ENCODE results near the gene NXPE3.

The NXPE3 gene

DNA sequence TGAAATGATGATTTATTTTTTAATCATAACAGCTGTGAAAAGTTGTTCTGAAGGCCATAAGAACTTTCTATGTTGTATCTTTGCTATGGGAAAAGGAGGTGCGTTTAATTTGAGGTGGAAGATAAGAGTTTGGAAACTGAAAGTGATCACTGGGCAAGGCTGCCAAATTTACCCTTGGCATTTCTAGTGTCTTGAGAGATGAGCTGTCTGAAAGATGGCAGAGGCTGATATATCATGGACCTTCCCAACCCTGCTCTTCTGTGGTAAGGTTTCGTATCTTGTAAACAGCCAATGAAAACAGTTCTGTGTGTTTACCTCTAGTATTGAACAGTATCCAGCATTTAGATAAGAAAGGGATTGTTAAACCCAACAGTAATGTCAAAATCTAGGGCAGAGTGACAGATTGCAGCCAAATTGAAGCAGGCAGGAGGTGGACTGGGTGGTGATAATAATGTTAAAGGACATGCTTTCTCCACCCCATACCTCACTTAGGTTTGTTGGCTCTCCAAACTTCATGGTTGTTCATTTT, 54.5 kb downstream of the NXPE3 start:
- no peaks in the 10 kb centered on the region for H3K9me3 ChIP-seq (replicated peaks; ENCODE audit: insufficient read depth, low read length)
- H3K4me1 ChIP-seq (ENCODE audit: low read length): peaks cover 29% of the 10 kb centered on the region
- H2AFZ ChIP-seq (ENCODE audit: low read length): no peak overlapping the region
- no peak overlapping the region for H3K4me3 ChIP-seq (ENCODE audit: low read length)
- no peak overlapping the region for H3K9ac ChIP-seq (ENCODE audit: low read length)
- H3K4me2 ChIP-seq (ENCODE audit: low read depth, low read length): peak overlapping the region; percentile 12; the same call in 1 of the 2 replicates
- no peak overlapping the region for H3K27ac ChIP-seq (ENCODE audit: low read length)
- DNase-seq: peak; percentile 39
- peaks cover under 1% of the 10 kb centered on the region for H3F3A ChIP-seq (ENCODE audit: insufficient read depth, low read length)
- H3K36me3 ChIP-seq (replicated peaks; ENCODE audit: insufficient read depth, low read length): no peaks in the 10 kb centered on the region
- H4K20me1 ChIP-seq (ENCODE audit: insufficient read depth, low read length): no peaks in the 10 kb centered on the region
- peaks cover 11% of the 10 kb centered on the region for H3K79me2 ChIP-seq (ENCODE audit: low read length)
- H3K9me2 ChIP-seq (replicated peaks; ENCODE audit: insufficient read depth, low read length): no peaks in the 10 kb centered on the region
- H3K27me3 ChIP-seq (replicated peaks; ENCODE audit: insufficient read depth, low read length): no peaks in the 10 kb centered on the region
- TF ChIP-seq CTCF (IDR thresholded peaks at IDR 0.05; ENCODE audit: low read length): no peak
- no peak for TF ChIP-seq EZH2phosphoT487 (IDR thresholded peaks at IDR 0.05; ENCODE audit: low read length)
- TF ChIP-seq EZH2 (optimal IDR thresholded peaks at IDR 0.05; ENCODE audit: low read depth, low read length): no peak

GRCh38 chr3:101835676-101836075, 56.7 kb downstream of the NXPE3 start:
- Histone ChIP-seq H3K36me3 (replicated peaks; ENCODE audit: insufficient read depth, low read length) (no peaks in the 10 kb centered on the region), H3K9ac (ENCODE audit: low read length) (no peak overlapping the region), H3K27me3 (replicated peaks; ENCODE audit: insufficient read depth, low read length) (no peaks in the 10 kb centered on the region), H4K20me1 (ENCODE audit: insufficient read depth, low read length) (no peaks in the 10 kb centered on the region), H3F3A (ENCODE audit: insufficient read depth, low read length) (no peaks in the 10 kb centered on the region), H2AFZ (ENCODE audit: low read length) (no peak overlapping the region), H3K27ac (ENCODE audit: low read length) (no peak overlapping the region), H3K9me2 (replicated peaks; ENCODE audit: insufficient read depth, low read length) (no peaks in the 10 kb centered on the region), H3K79me2 (ENCODE audit: low read length) (no peaks in the 10 kb centered on the region), H3K4me3 (ENCODE audit: low read length) (no peak overlapping the region), H3K4me1 (ENCODE audit: low read length) (peaks cover 18% of the 10 kb centered on the region), H3K9me3 (replicated peaks; ENCODE audit: insufficient read depth, low read length) (no peaks in the 10 kb centered on the region), H3K4me2 (ENCODE audit: low read depth, low read length) (no peak overlapping the region)
- no peak for DNase-seq
- TF ChIP-seq EZH2 (optimal IDR thresholded peaks at IDR 0.05; ENCODE audit: low read depth, low read length): no peak
- TF ChIP-seq EZH2phosphoT487 (IDR thresholded peaks at IDR 0.05; ENCODE audit: low read length): no peak

DNA sequence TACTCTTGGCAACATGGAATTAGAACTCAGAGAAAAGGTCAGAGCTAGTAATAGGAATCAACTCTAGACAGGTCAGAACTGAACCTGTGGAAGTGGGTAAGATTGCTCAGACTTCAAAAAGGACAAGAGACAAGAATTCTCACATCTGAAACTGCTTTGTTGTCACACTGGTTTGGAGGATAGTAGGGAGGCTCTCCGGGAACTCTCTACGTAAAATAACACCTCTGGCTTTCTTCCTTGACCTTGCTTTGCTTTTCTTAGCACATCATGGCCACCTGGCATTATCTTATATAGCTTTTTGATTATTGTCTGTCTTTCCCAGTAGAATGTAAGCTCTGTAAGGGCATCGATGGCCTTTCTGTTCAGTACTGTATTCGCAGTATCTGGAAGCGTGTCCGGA, 57.1 kb downstream of the NXPE3 start:
- DNase-seq: no peak
- no peaks in the 10 kb centered on the region for H3K36me3 ChIP-seq (replicated peaks; ENCODE audit: insufficient read depth, low read length)
- H3K4me2 ChIP-seq (ENCODE audit: low read depth, low read length): no peak overlapping the region
- H3K9ac ChIP-seq (ENCODE audit: low read length): no peak overlapping the region
- H3K27me3 ChIP-seq (replicated peaks; ENCODE audit: insufficient read depth, low read length): no peaks in the 10 kb centered on the region
- no peaks in the 10 kb centered on the region for H3K9me3 ChIP-seq (replicated peaks; ENCODE audit: insufficient read depth, low read length)
- TF ChIP-seq EZH2phosphoT487 (IDR thresholded peaks at IDR 0.05; ENCODE audit: low read length) (no peak), CTCF (IDR thresholded peaks at IDR 0.05; ENCODE audit: low read length) (no peak), EZH2 (optimal IDR thresholded peaks at IDR 0.05; ENCODE audit: low read depth, low read length) (no peak)
- no peaks in the 10 kb centered on the region for H3K79me2 ChIP-seq (ENCODE audit: low read length)
- H3F3A ChIP-seq (ENCODE audit: insufficient read depth, low read length): no peaks in the 10 kb centered on the region
- H3K4me3 ChIP-seq (ENCODE audit: low read length): no peak overlapping the region
- H2AFZ ChIP-seq (ENCODE audit: low read length): no peak overlapping the region
- peaks cover 18% of the 10 kb centered on the region for H3K4me1 ChIP-seq (ENCODE audit: low read length)
- H3K27ac ChIP-seq (ENCODE audit: low read length): no peak overlapping the region
- H4K20me1 ChIP-seq (ENCODE audit: insufficient read depth, low read length): no peaks in the 10 kb centered on the region
- H3K9me2 ChIP-seq (replicated peaks; ENCODE audit: insufficient read depth, low read length): no peaks in the 10 kb centered on the region
